GM12873 (cell line): ENCODE results near the gene ATF6B.

ENCODE experiments used
- TF ChIP-seq, protein P1 (sequence below): IDR thresholded peaks from 2 replicates; pipeline ENCODE4 v1.5.1; 2012; ENCODE audit warnings: low read depth, mild to moderate bottlenecking, moderate library complexity, low read length, control low read depth; ENCODE audit not compliant: insufficient read depth; ENCODE audit errors: missing control alignments

The ATF6B gene

DNA sequence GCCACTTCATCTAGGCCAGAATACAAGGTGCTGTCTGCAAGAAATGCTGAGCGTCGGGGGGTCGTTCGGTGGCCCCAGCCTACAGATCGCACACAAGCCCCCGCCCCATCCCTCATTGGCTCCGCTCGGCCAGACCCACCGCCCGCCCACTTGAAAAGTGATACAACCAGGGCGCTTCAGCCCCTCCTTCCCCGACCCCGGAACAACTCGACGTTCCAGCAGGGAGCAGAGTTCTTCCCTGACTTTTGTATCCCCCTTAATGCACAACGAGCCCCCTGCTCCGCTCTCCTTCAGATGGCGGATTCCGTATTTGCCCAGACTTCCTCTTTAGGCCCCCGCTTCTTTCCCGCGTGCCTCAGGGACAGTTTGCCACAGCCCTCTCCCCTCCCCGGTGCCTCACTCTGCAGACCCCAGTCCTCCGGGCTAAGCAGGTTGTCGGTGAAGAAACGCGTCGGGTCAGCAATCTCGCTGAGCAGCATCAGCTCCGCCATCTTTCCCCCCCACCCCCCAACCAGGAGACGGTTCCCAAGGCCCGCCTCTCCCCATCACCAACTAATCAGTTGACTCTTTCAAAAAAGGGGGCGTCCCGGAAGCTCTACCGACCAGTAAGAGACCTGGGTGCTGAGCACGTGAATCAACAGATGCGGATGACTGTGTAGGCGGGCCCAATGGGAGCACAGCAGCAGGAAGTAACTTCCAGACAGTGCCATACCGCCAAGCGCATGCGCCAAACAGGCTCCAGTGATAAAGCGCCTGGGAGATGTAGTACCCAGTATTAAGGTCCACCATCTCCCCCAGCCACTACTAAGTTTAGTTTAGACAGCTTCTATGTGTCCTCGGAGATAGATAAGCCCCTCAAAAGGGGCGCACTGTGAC, at the start of gene ATF6B:
TSS of gene ATF6B (minus strand) at position 530 of the 876 bp plus-strand sequence. CDS start at position 491, 39 bp downstream.
- TF ChIP-seq, protein P1, sequence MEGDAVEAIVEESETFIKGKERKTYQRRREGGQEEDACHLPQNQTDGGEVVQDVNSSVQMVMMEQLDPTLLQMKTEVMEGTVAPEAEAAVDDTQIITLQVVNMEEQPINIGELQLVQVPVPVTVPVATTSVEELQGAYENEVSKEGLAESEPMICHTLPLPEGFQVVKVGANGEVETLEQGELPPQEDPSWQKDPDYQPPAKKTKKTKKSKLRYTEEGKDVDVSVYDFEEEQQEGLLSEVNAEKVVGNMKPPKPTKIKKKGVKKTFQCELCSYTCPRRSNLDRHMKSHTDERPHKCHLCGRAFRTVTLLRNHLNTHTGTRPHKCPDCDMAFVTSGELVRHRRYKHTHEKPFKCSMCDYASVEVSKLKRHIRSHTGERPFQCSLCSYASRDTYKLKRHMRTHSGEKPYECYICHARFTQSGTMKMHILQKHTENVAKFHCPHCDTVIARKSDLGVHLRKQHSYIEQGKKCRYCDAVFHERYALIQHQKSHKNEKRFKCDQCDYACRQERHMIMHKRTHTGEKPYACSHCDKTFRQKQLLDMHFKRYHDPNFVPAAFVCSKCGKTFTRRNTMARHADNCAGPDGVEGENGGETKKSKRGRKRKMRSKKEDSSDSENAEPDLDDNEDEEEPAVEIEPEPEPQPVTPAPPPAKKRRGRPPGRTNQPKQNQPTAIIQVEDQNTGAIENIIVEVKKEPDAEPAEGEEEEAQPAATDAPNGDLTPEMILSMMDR = no peak

DNA sequence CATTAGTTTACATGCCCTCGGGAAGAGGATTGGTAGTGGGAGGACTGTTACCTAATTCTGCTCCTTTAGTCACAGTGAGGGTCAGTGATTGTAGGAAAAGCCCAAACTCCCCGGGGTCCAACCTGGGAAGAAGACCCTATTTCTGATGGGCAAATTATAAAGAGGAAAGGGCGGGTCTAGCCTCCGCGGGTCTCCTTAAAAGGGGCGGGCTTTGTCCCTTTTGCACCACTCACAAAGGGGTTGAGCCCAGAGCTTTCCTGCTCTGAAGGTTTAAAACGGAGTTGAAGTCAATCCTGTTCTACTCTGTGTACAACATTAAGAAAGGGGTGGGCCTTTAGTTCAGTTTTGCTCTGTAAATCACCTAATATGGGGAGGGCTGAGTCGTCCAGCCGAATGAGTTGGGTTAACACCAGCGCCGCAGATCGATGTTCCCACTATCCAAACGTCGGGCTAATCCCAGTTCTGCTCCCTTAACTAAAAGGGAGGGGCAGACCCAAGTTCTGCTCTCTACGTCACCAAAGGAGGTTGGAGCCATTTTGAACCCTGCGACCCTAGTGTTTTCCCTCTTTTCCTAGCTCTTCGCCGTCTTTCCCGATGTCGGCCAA, 49.2 kb upstream of the ATF6B start:
- TF ChIP-seq, protein P1 = no peak

DNA sequence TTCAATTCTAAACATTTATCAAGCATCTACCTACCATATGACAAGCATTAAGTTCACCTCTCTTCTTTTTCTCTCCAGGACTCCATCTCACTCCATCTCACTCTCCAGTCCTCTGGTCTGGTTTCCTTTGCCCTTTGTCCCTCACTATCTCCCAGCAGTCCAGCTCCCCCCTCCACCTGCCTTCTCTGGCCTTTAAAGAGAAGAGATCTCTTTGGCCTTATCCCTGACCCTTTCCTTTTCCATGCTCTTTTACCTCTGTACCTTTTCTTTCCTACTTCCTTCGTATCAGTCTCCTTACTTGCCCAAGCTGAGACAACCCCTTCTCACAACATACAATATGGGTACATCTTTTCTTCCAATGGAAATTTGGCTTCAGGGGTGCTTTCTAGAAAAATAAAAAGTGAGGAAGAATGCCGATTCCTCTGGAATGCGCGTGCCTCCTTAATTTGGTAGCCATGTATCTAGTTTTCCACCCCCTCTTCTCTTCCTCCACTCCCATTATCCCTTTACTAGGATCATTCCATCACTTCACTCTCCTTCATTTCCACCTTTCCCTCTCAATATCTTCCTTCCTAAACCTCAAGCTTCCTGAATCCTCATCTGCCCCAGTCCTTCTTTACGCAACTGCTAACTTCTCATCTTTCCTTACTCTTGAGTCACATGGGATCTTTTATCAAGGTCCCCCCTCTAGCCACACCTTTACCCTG, 48.6 kb upstream of the ATF6B start:
- TF ChIP-seq, protein P1 = no peak

DNA sequence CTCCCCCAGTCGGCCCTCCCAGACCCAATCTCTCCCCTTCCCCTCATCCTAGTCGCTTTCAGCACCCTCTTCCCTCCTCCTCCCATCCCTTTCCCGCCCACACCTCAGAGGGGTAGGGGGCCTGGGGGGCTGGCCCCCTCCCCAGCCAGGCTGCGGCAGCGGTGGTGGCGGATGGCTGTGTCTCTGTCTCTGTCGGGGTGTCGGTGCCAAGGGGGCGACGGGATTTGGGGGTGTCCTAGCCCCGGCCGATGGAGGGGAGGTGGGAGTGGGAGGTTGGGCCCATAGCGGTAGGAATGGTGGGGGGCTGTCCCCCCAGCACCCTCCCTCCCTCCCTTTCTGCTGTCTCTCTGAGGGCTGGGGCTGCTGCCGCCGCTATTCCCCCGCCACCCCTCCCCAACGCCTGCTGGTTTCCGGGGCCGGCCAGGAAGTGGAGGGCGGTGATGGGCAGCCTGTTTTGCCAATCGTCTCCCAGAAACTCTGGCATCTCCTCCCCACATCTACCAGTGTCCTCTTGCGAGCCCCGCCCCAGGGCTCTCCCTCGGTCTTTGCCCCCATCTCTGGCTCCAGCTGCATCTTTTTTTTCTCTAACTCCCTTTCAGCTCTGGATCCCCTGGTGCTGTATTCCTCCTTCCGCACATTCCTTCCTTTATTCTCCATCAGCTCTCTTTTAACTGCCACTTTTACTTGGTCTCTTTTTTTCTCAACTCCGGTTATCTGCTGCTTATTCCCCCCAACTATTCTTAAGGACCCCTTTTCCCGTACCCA, 47.8 kb upstream of the ATF6B start, which contains the start of gene AGPAT1:
TSS of gene AGPAT1 (minus strand) at position 374 of the 765 bp plus-strand sequence. CDS start 4,588 bp downstream, outside the sequence.
- TF ChIP-seq, protein P1 = no peak

DNA sequence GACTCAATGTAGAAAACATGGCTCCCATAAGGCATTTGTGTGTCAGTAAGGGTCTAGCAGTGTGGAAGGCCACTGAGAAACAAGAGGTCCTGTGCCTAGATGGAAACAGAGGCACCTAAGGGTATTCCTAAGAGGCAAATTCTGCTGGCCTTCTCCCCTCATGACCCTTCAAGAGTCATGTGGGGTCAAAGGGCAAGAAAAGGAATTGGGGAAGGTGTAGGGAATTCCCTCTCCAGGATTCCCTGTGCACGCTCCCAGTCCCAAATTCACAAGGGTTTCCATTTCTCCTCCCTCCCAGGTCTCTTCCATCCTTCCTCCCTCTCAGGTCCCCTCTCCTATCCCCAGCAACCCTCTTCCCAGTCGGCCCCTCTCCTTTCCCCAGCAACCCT, 47.3 kb upstream of the ATF6B start:
- TF ChIP-seq, protein P1 = no peak

DNA sequence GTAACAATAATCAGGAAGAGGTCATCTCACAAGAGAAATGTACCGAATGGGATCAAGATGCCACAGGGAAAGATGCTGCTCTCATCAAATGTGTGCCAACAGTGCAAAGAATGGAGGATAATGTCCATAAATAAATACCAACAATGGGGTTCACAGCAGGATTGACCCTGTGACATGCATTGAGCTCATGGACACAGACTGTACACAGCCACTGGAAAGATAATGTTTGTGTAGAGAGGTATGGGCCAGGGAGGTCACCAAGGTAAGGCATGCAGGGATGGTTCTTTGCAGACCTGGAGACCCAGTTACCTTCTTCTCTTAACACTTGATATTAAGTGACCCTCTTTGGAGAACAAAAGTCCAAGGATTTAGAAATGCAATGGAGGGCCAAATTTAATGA, 46.4 kb upstream of the ATF6B start:
- TF ChIP-seq, protein P1 = no peak
